HEK293T (cell line): Measurements from ENCODE around the gene VCP.

Experiments used
- ARNT ChIP-seq: fragments of 450-650 bp; IDR thresholded peaks from 2 replicates; pipeline ENCODE4 v1.6.1; 2017; ENCODE audit warnings: mild to moderate bottlenecking
- FOXA1 ChIP-seq: fragments of 450-650 bp; IDR thresholded peaks from 2 replicates; pipeline ENCODE4 v1.6.1; 2016; ENCODE audit warnings: mild to moderate bottlenecking
- HDGF ChIP-seq: fragments of 450-650 bp; IDR thresholded peaks from 2 replicates; pipeline ENCODE4 v1.6.1; 2017; ENCODE audit warnings: antibody characterized with exemption, borderline replicate concordance
- LEF1 ChIP-seq: fragments of 450-650 bp; IDR thresholded peaks from 2 replicates; pipeline ENCODE4 v1.6.1; 2017; ENCODE audit warnings: mild to moderate bottlenecking, borderline replicate concordance
- ZNF384 ChIP-seq: fragments of 450-650 bp; IDR thresholded peaks from 2 replicates; pipeline ENCODE4 v1.6.1; 2016

- no peak for TF ChIP-seq HDGF
- TF ChIP-seq FOXA1: no peak
- no peak for TF ChIP-seq LEF1
- TF ChIP-seq ARNT: no peak
- no peak for TF ChIP-seq ZNF384
Observed at GRCh38 chr9:35091536-35091935, 19.1 kb upstream of the VCP start.
